Muscle layer of colon (tissue), 2 donors: ENCODE data around the gene CDK19.
"Not testable (repeated sequence)": the region's sequence is repeated elsewhere in the genome, so short reads cannot be mapped to it uniquely, and the experiment has no call there.

ENCODE experiments used
- H3K27ac ChIP-seq: one replicate; pipeline ENCODE4 v1.7.0; 2013; ENCODE audit warnings: low read depth, mild to moderate bottlenecking, low read length, moderate library complexity
- H3K27me3 ChIP-seq, 2 donors: one replicate each; pipeline ENCODE4 v1.7.0; 2013; ENCODE audit warnings: low read length in 2 of 2, mild to moderate bottlenecking in 2 of 2; ENCODE audit not compliant: insufficient read depth in 2 of 2, control insufficient read depth in 1 of 2
- H3K36me3 ChIP-seq: one replicate; pipeline ENCODE4 v1.7.0; 2013; ENCODE audit warnings: mild to moderate bottlenecking, low read length; ENCODE audit not compliant: insufficient read depth
- H3K4me1 ChIP-seq: one replicate; pipeline ENCODE4 v1.7.0; 2013; ENCODE audit warnings: mild to moderate bottlenecking, low read length; ENCODE audit not compliant: insufficient read depth
- H3K4me3 ChIP-seq, 2 donors: one replicate each; pipeline ENCODE4 v1.7.0; 2013; ENCODE audit warnings: low read length in 2 of 2, low read depth in 1 of 2, mild to moderate bottlenecking in 1 of 2, moderate library complexity in 1 of 2
- H3K9ac ChIP-seq: one replicate; pipeline ENCODE4 v1.7.0; 2013; ENCODE audit warnings: low read length
- H3K9me3 ChIP-seq: one replicate; pipeline ENCODE4 v1.7.0; 2013; ENCODE audit warnings: mild to moderate bottlenecking, low read length
- donor health status: abdominal sarcoma.
- donor health status: Adenocarcinoma of cecum.

The CDK19 gene

GRCh38 chr6:110615722-110616121 is 199.5 kb downstream of the CDK19 start:
- no peak overlapping the region for H3K27ac ChIP-seq

DNA sequence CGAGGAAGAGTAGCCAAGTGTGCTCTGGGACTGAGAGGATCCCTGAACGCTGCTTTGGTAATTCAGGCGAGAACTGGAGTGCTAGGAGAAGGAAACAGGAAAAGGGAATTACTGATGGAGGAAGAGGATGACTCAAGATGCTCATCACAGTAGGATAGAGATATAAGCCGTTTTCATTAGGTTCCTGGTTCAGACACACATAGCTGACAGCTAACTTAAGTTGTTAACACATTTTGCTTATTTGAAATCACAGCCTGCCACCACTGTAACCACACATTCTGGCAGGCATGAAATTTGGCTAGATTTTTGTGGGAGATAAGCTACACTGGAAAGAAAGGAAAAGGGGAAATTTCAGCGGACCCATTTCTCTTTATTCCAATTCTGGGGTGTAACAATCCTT is 200.7 kb downstream of the CDK19 start:
- no peak overlapping the region for H3K4me3 ChIP-seq
- H3K9ac ChIP-seq: no peak overlapping the region
- no peaks in the 10 kb centered on the region for H3K4me1 ChIP-seq
- no peaks in the 10 kb centered on the region for H3K9me3 ChIP-seq
- no peaks in the 10 kb centered on the region for H3K27me3 ChIP-seq
- no peak overlapping the region for H3K27ac ChIP-seq
- H3K36me3 ChIP-seq: peaks cover 3% of the 10 kb centered on the region

More at GRCh38 chr6:110615722-110616121, 199.5 kb downstream of the CDK19 start:
- H3K9me3 ChIP-seq: no peaks in the 10 kb centered on the region
- H3K4me3 ChIP-seq: no peak overlapping the region
- H3K4me1 ChIP-seq: no peaks in the 10 kb centered on the region
- H3K36me3 ChIP-seq: peaks cover 6% of the 10 kb centered on the region
- no peak overlapping the region for H3K9ac ChIP-seq
- H3K27me3 ChIP-seq: no peaks in the 10 kb centered on the region

DNA sequence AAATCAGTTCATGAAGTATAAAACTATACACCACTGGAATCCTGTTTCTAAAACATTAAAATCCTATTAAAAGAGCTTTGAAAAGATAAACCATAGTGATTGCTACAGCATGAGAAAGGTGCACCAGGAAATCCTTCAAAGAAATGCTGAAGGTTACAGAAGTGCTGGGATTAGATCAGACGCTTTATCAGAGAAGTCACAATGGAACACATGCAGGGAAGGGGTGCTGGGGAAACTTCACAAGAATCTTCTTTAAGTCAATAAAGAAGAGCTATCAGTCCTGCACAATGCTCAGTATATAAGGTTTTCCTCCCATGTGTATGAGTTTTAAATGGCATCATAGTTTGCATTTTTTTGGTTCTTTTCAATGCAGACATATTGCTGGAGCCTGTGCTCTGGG is 201.2 kb downstream of the CDK19 start:
- Histone ChIP-seq H3K9me3 (no peaks in the 10 kb centered on the region), H3K4me1 (peaks cover 2% of the 10 kb centered on the region), H3K9ac (no peak overlapping the region), H3K36me3 (peaks cover 3% of the 10 kb centered on the region), H3K4me3 (no peak overlapping the region), H3K27me3 (no peaks in the 10 kb centered on the region), H3K27ac (no peak overlapping the region)

DNA sequence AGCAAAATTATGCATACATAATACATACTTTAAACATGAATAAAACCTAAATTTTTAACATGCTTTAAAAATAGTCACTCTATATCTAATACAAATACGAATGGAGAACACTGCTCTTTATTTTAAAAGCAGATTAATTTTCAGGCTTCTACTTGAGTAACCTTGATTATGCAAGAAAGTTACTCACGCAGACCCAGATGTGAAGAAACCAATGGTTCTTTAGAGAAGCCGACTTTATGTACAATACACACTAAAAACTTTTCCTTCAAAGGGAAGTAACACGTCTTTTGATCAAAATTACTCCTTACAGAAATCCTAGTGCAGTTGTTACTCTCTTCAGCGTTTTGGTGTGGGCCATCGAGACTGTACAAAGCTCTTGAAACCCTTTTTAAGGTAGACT is 201.9 kb downstream of the CDK19 start:
- no peak overlapping the region for H3K9ac ChIP-seq
- no peaks in the 10 kb centered on the region for H3K27me3 ChIP-seq
- H3K27ac ChIP-seq: no peak overlapping the region
- H3K36me3 ChIP-seq: peaks cover 3% of the 10 kb centered on the region
- H3K4me1 ChIP-seq: peaks cover 10% of the 10 kb centered on the region
- no peaks in the 10 kb centered on the region for H3K9me3 ChIP-seq
- no peak overlapping the region for H3K4me3 ChIP-seq

GRCh38 chr6:110612298-110612697 is 203.0 kb downstream of the CDK19 start:
- Histone ChIP-seq H3K4me3 (no peak overlapping the region), H3K27me3 (no peaks in the 10 kb centered on the region), H3K4me1 (peaks cover 11% of the 10 kb centered on the region), H3K9ac (no peak overlapping the region), H3K9me3 (no peaks in the 10 kb centered on the region), H3K36me3 (peaks cover 3% of the 10 kb centered on the region), H3K27ac (no peak overlapping the region)

DNA sequence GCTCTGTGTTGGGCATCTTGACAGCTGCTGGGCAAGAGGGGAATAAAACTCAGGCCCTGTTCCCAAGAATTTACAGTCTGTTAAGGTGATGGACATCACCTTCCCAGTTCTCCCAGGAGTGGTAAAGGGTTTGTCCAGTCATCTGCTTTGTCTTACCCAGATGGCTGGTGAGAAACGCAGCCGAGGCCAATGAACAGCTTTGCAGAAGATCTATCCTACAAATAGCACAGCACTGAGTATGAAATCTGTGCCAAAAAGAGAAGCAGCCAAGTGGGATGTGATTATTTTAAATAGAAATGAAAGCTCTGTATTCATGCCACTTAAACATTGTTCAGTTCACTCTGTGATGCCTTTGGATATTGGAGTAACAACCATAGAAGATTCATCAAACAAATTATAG is 206.2 kb downstream of the CDK19 start:
- Histone ChIP-seq H3K27ac (no peak overlapping the region), H3K36me3 (no peaks in the 10 kb centered on the region), H3K4me3 (no peak overlapping the region), H3K9ac (no peak overlapping the region), H3K9me3 (no peaks in the 10 kb centered on the region), H3K4me1 (peaks cover 11% of the 10 kb centered on the region), H3K27me3 (no peaks in the 10 kb centered on the region)

DNA sequence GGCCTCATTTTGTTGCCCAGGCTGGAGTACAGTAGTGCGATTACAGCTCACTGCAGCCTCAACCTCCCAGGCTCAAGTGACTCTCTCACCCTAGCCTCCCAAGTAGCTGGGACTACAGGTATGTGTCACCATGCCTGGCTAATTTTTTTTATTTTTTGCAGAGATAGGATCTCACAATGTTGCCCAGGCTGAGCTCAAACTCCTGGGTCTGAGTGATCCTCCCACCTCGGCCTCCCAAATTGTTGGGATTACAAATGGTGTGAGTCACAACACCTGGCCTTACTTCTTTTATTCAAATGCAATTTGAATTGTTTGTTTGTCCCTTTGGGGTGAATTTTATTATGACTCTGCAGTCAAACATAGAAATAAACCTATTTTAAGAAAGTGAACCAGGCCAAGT is 207.1 kb downstream of the CDK19 start:
- H3K4me1 ChIP-seq: peaks cover 11% of the 10 kb centered on the region
- H3K4me3 ChIP-seq: no peak overlapping the region
- no peaks in the 10 kb centered on the region for H3K27me3 ChIP-seq
- H3K9me3 ChIP-seq: no peaks in the 10 kb centered on the region
- H3K27ac ChIP-seq: no peak overlapping the region
- H3K36me3 ChIP-seq: no peaks in the 10 kb centered on the region
- no peak overlapping the region for H3K9ac ChIP-seq

DNA sequence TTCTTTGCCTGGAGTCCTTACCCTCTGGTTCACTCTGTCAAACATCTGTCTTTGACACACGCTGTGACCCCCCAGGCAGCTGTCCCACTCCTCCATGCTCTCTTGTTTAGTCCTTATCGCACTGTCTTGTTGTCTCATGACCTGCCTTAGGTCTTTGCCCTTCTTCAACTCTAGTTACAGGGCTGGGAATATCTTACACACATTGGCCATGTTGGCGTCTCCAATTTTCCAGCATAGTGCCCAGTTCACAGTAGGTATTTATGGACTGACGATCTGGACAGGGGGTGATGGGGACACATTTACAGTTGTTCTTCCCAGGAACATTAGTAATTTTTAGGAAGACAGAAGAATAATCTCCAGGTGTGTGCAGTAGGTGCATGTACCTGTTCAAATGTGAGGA is 209.1 kb downstream of the CDK19 start:
- Histone ChIP-seq H3K9me3 (no peaks in the 10 kb centered on the region), H3K27ac (no peak overlapping the region), H3K36me3 (no peaks in the 10 kb centered on the region), H3K9ac (no peak overlapping the region), H3K4me1 (peaks cover 11% of the 10 kb centered on the region), H3K4me3 (no peak overlapping the region), H3K27me3 (no peaks in the 10 kb centered on the region)

- H3K4me3 ChIP-seq, H3K4me1 ChIP-seq, H3K27me3 ChIP-seq, H3K27ac ChIP-seq, H3K9me3 ChIP-seq, H3K9ac ChIP-seq, H3K36me3 ChIP-seq: not testable (repeated sequence)
Measured at GRCh38 chr6:110600640-110601039, 214.6 kb downstream of the CDK19 start.

DNA sequence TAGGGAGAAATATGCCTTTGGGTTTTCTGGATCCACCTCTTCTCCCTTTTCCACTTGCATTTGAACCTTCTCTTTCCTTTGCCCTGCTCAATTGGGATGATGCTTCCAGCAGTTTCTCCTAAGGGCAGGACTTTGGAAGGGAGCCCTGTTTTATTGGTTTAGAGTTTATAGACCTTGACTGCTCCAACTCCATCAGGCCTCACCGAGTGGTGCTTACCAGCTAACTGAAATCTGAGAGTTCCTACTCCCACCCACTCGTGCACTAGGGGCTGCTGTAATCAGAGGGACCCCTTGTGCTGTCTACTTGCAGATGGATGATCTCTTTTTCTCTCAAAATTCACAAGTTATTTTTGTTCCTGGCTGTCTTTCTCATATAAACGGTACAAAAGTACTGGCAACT is 217.5 kb downstream of the CDK19 start:
- Histone ChIP-seq H3K27me3 (no peaks in the 10 kb centered on the region), H3K27ac (no peak overlapping the region), H3K36me3 (no peaks in the 10 kb centered on the region), H3K4me3 (no peak overlapping the region), H3K9me3 (no peaks in the 10 kb centered on the region), H3K4me1 (no peaks in the 10 kb centered on the region), H3K9ac (no peak overlapping the region)

- no peak overlapping the region for H3K27ac ChIP-seq
- no peaks in the 10 kb centered on the region for H3K27me3 ChIP-seq
- H3K9ac ChIP-seq: no peak overlapping the region
Measured at GRCh38 chr6:110596354-110596753, 218.9 kb downstream of the CDK19 start.

GRCh38 chr6:110595112-110595511 is 220.2 kb downstream of the CDK19 start:
- no peak overlapping the region for H3K4me3 ChIP-seq
- H3K9me3 ChIP-seq: no peaks in the 10 kb centered on the region
- no peak overlapping the region for H3K9ac ChIP-seq
- no peak overlapping the region for H3K27ac ChIP-seq
- H3K36me3 ChIP-seq: no peaks in the 10 kb centered on the region
- H3K27me3 ChIP-seq: no peaks in the 10 kb centered on the region
- no peaks in the 10 kb centered on the region for H3K4me1 ChIP-seq

More at GRCh38 chr6:110596354-110596753, 218.9 kb downstream of the CDK19 start:
- Histone ChIP-seq H3K9me3 (no peaks in the 10 kb centered on the region), H3K36me3 (no peaks in the 10 kb centered on the region), H3K4me1 (no peaks in the 10 kb centered on the region), H3K4me3 (no peak overlapping the region)
